ENCODE data around the gene NEGR1. TPM values are rescaled to one million over a fixed set of nuclear protein-coding genes. Genes with fewer than 3 reads are reported as not detected.

NEGR1 gene
- total and polyA plus RNA-seq, 2 experiments from 2014 or later: 0.57 to 0.94 TPM

- TF ChIP-seq REST (IDR thresholded peaks at IDR 0.05; ENCODE audit: unreplicated experiment): no peak
- no peak for TF ChIP-seq ZNF114 (CRISPR knock-in tag; IDR thresholded peaks at IDR 0.05)
- TF ChIP-seq CREB1 (CRISPR knock-in tag; IDR thresholded peaks at IDR 0.05; ENCODE audit: low read depth): no peak
- no peak for TF ChIP-seq POLR2AphosphoS5 (IDR thresholded peaks at IDR 0.05; ENCODE audit: low read depth)
- no peak for TF ChIP-seq EZH2phosphoT487 (IDR thresholded peaks at IDR 0.05; ENCODE audit: unreplicated experiment)
- no peak for TF ChIP-seq ETS1 (IDR thresholded peaks at IDR 0.05)
- no peak for TF ChIP-seq ZNF331 (CRISPR knock-in tag; IDR thresholded peaks at IDR 0.05; ENCODE audit: low read depth)
- TF ChIP-seq JUNB (IDR thresholded peaks at IDR 0.05; ENCODE audit: unreplicated experiment): no peak
- TF ChIP-seq NANOG (IDR thresholded peaks at IDR 0.05; ENCODE audit: borderline replicate concordance): no peak
Measured at GRCh38 chr1:71743862-71744261, 538.5 kb downstream of the NEGR1 start (continued).

GRCh38 chr1:71738910-71739309, 543.4 kb downstream of the NEGR1 start:
- DNase-seq (ENCODE audit: low spot score) (no peak), ATAC-seq (no peak)
- Mint-ChIP-seq H3K4me1 (peaks cover 43% of the 10 kb centered on the region), H3K9me3 (peaks cover 14% of the 10 kb centered on the region; the same call in 2 of the 3 replicates), H3K27ac (no peak overlapping the region), H3K27me3 (ENCODE audit: insufficient read depth, low read depth, poor library complexity) (peaks cover 8% of the 10 kb centered on the region), H3K4me3 (no peak overlapping the region), H3K36me3 (ENCODE audit: low read depth) (peaks cover 8% of the 10 kb centered on the region; the same call in 2 of the 3 replicates)
- no peak for TF ChIP-seq ETS1 (IDR thresholded peaks at IDR 0.05)
- no peak for TF ChIP-seq REST (IDR thresholded peaks at IDR 0.05; ENCODE audit: unreplicated experiment)
- TF ChIP-seq POLR2AphosphoS5 (IDR thresholded peaks at IDR 0.05; ENCODE audit: low read depth): no peak
- no peak for TF ChIP-seq EZH2phosphoT487 (IDR thresholded peaks at IDR 0.05; ENCODE audit: unreplicated experiment)
- Histone ChIP-seq H3F3A (replicated peaks; ENCODE audit: low read depth) (no peaks in the 10 kb centered on the region), H3K27me3 (ENCODE audit: insufficient read depth) (no peaks in the 10 kb centered on the region), H3K79me2 (replicated peaks; ENCODE audit: insufficient read depth) (no peaks in the 10 kb centered on the region), H3K4me1 (ENCODE audit: insufficient read depth) (peaks cover 20% of the 10 kb centered on the region), H3K9me2 (ENCODE audit: insufficient read depth) (peaks cover 3% of the 10 kb centered on the region; the same call in 1 of the 2 replicates), H2AFZ (no peak overlapping the region), H3K4me3 (no peak overlapping the region), H3K36me3 (ENCODE audit: insufficient read depth) (no peaks in the 10 kb centered on the region), H4K20me1 (replicated peaks; ENCODE audit: insufficient read depth) (no peaks in the 10 kb centered on the region), H3K4me2 (no peak overlapping the region), H3K27ac (ENCODE audit: low read depth) (no peak overlapping the region)

All from GM23338 (cell line).